HG03064 (cell line): ENCODE measurements around the gene UCHL3.

ENCODE experiments used
- ATAC-seq: cut with Tn5 transposase; IDR thresholded peaks from one replicate; pipeline ENCODE4 v1.9.1; 2021; ENCODE audit warnings: low read depth; ENCODE audit not compliant: unreplicated experiment

Gene UCHL3

GRCh38 chr13:75618308-75618707 is 68.7 kb downstream of the UCHL3 start:
- ATAC-seq: no peak

GRCh38 chr13:75620020-75620419 is 70.4 kb downstream of the UCHL3 start:
- ATAC-seq: no peak

- no peak for ATAC-seq
These were observed 71.6 kb downstream of the UCHL3 start for GRCh38 chr13:75621147-75621546.

GRCh38 chr13:75628801-75629200 is 79.2 kb downstream of the UCHL3 start:
- ATAC-seq: no peak

- no peak for ATAC-seq
These were observed 83.7 kb downstream of the UCHL3 start for GRCh38 chr13:75633285-75633684.

GRCh38 chr13:75635101-75635827 is 85.7 kb downstream of the UCHL3 start:
- ATAC-seq: no peak

- ATAC-seq: peak; percentile 62
These were observed 86.3 kb downstream of the UCHL3 start, which contains the start of gene LMO7 for GRCh38 chr13:75635828-75636435. Gene LMO7 (plus strand): TSS chr13:75636330. CDS start chr13:75636658, 328 bp downstream.

- peak; percentile 57 for ATAC-seq
These were observed 87.0 kb downstream of the UCHL3 start for GRCh38 chr13:75636436-75637180.

GRCh38 chr13:75637181-75637750 is 87.7 kb downstream of the UCHL3 start:
- no peak for ATAC-seq

- no peak for ATAC-seq
These were observed 89.9 kb downstream of the UCHL3 start for GRCh38 chr13:75639454-75639853.

GRCh38 chr13:75641026-75641425 is 91.4 kb downstream of the UCHL3 start:
- no peak for ATAC-seq

- no peak for ATAC-seq
These were observed 93.6 kb downstream of the UCHL3 start for GRCh38 chr13:75643182-75643581.

GRCh38 chr13:75643693-75644092 is 94.1 kb downstream of the UCHL3 start:
- no peak for ATAC-seq

GRCh38 chr13:75645141-75645540 is 95.5 kb downstream of the UCHL3 start:
- no peak for ATAC-seq

GRCh38 chr13:75647126-75647784 is 97.7 kb downstream of the UCHL3 start:
- peak; percentile 81 for ATAC-seq

GRCh38 chr13:75648446-75648845 is 98.9 kb downstream of the UCHL3 start:
- ATAC-seq: no peak

GRCh38 chr13:75651013-75651412 is 101.4 kb downstream of the UCHL3 start:
- ATAC-seq: no peak

- no peak for ATAC-seq
These were observed 103.1 kb downstream of the UCHL3 start for GRCh38 chr13:75652726-75653125.
